ENCODE results near the gene MAB21L3. TPM values are rescaled to one million over a fixed set of nuclear protein-coding genes. Genes with fewer than 3 reads are reported as not detected.

MAB21L3 gene
- total RNA-seq, 2 experiments from 2014 or later = 0.26 TPM; not detected in 1

DNA sequence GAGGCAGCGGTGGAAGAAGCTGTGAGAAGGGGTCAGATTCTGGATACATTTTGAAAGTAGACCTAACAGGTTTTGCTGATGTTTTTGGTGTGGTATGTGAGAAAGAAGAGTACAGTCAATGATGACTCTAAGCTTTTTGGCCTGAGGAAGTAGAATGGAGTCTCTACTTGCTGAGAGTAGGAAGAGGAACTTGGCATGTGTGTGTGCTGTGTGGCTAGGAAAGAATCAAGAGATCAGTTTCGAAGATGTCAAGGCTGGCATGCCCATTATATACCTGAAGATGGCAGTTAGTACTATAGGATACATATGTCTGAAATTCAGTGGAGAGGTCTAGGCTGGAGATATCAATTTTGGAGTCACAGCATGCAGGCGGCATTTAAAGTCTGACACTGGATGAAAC is 64.4 kb downstream of the MAB21L3 start:
- no peak for DNase-seq
- Mint-ChIP-seq H3K4me3 (no peak overlapping the region), H3K27me3 (no peaks in the 10 kb centered on the region), H3K27ac (no peak overlapping the region), H3K36me3 (no peaks in the 10 kb centered on the region), H3K9me3 (no peaks in the 10 kb centered on the region), H3K4me1 (no peaks in the 10 kb centered on the region)

DNA sequence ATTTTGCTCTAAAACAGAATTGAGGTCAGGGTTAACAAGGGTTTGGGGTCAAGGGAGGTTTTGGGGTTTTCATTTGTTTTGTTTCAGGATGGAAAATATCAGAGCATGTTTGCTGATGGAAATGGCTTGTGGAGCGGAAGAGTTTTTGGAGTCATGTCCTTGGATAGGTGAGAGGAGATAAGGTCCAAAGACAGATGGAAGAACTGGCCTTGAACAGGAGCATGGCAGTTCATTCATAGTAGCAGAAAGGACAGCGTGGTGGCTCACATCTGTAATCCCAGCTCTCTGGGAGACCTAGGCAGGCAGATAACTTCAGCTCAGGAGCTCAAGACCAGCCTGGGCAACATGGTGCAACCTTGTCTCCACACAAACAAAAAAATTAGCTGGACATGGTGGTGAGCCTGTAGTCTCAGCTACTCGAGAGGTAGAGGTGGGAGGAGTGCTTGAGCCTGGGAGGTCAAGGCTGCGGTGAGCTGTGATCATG is 65.1 kb downstream of the MAB21L3 start:
- DNase-seq = no peak
- Mint-ChIP-seq H3K36me3 (no peaks in the 10 kb centered on the region), H3K9me3 (no peaks in the 10 kb centered on the region), H3K27me3 (no peaks in the 10 kb centered on the region), H3K27ac (no peak overlapping the region), H3K4me3 (no peak overlapping the region), H3K4me1 (no peaks in the 10 kb centered on the region)

DNA sequence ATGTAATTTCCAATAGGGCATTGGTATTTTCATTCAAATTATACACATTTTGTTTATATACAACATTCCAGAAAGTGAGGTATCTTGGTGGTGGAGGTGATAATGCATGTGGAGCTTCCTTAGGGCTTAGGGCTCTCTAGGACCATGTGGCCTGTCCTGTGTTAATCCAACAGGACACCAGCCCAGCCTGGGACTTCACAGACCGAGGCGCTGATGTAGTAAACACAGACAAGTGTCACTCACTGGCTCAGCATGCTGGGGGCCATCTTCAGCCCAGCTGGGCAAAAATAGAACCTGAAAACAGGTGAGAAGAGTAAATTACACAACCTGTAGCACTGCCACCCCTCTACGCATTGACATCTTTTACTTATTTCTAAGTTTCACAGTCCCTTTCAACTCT is 66.7 kb downstream of the MAB21L3 start:
- Mint-ChIP-seq H3K27ac (no peak overlapping the region), H3K4me3 (no peak overlapping the region), H3K27me3 (peaks cover 4% of the 10 kb centered on the region), H3K36me3 (no peaks in the 10 kb centered on the region), H3K4me1 (no peaks in the 10 kb centered on the region), H3K9me3 (no peaks in the 10 kb centered on the region)
- no peak for DNase-seq

DNA sequence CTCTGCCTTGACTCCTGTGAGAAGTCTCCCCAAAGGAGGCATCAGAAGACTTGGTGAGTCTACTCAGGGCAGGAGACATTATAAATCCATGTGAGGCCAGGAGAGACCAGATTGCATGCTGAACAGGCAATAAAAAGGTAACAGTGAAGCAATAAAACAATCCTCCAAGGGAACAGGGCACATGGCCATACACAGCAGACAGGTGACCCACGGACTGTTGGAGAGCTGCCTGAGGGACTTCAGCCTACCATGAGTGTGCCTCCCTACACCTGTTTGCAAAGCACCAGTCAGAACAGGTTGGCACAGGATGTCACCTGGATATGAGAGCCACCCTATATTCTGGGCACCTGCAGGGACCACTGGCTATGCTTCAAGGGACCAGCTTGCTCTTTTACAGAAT is 67.6 kb downstream of the MAB21L3 start:
- Mint-ChIP-seq H3K4me1 (no peaks in the 10 kb centered on the region), H3K9me3 (no peaks in the 10 kb centered on the region), H3K4me3 (no peak overlapping the region), H3K27me3 (peaks cover 7% of the 10 kb centered on the region), H3K36me3 (no peaks in the 10 kb centered on the region), H3K27ac (no peak overlapping the region)
- no peak for DNase-seq

DNA sequence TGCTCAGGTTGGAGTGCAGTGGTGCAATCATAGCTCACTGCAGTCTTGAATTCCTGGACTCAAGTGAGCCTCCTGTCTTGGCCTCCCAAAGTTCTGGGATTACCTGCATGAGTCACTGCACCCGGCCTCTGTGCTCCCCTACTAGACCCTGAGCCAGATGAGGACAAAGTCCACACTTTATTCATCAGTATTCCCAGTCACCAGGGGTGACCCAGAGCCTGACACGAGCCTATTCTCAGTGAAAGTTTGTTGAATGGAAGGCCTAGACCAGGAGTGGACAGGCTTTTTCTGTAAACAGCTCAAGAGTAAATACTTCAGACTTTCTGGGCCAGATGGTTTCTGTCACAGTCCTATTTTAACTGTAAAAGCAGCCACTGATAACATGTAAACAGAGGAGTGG is 68.2 kb downstream of the MAB21L3 start:
- Mint-ChIP-seq H3K36me3 (no peaks in the 10 kb centered on the region), H3K27me3 (peaks cover 7% of the 10 kb centered on the region), H3K27ac (no peak overlapping the region), H3K4me3 (no peak overlapping the region), H3K4me1 (no peaks in the 10 kb centered on the region), H3K9me3 (no peaks in the 10 kb centered on the region)
- no peak for DNase-seq

DNA sequence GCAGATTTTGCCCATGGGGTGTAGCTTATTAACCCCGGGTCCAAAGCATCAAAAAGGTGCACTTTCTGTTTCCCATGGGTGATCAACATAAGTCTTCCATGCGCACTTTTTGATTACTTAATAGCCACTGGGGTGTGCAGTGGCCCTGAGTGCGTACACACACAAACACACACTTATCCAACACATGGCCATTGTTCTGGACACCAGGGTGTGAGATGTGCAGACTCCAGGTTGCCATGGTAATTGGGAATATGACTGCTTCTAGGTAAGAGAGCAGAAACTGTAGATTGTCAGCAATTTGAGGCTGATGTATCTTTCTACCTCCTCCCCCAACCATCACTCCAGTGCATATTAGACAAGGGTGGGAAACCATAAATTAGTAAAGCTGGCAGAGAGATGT is 68.8 kb downstream of the MAB21L3 start:
- Mint-ChIP-seq H3K4me1 (no peaks in the 10 kb centered on the region), H3K27ac (no peak overlapping the region), H3K4me3 (no peak overlapping the region), H3K9me3 (no peaks in the 10 kb centered on the region), H3K36me3 (no peaks in the 10 kb centered on the region), H3K27me3 (peaks cover 7% of the 10 kb centered on the region)
- DNase-seq = no peak

DNA sequence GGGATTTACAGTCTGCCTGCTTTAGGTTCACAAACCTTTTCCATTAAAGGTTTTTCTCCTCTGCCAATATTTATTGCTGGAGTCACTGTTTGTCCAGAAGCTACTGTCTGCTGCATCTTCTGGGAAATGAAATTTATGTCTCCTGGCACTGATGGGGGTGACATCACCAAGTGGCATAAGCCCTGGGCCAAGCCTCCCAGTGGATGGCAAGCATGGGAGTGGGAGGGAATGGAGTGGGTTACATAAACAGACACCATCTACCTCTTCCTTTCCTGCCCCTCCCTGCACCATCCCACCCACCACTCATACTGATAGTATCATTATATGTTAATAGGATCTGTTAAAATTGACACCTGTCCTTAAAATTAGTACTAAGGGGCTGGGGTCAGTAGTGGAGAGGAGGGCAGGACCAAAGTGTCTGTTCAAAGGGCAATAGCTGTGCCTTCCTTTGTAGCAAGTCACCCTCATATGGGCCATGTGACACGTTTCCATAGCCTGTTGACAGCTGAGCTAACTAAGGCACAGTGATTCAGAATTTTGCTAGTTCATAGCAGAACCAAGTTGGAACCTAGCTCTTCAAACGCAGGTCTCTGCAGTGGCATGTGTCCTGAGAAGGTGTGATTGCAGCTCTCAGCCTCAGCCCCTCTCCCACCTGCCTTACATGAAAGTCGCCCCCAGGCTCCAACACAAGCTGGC is 71.0 kb downstream of the MAB21L3 start:
- H3K4me3 Mint-ChIP-seq = no peak overlapping the region
- H3K9me3 Mint-ChIP-seq = no peaks in the 10 kb centered on the region
- H3K27ac Mint-ChIP-seq = no peak overlapping the region
- DNase-seq = no peak
- H3K36me3 Mint-ChIP-seq = no peaks in the 10 kb centered on the region
- peaks cover 7% of the 10 kb centered on the region for H3K27me3 Mint-ChIP-seq
- no peaks in the 10 kb centered on the region for H3K4me1 Mint-ChIP-seq

Other genes with a start within 250 kb of the MAB21L3 start
- under 1 TPM; 0.47 to 0.54 TPM for gene SLC22A15, start 134.9 kb upstream of the MAB21L3 start, total RNA-seq